NCI-H2029 treated with DMSO at 0.1 percent for 48 hours (cell line): ENCODE results near the gene ERP44.

ENCODE experiments used
- DNase-seq: peaks from one replicate; lab custom pipeline; 2025; lab: John Stamatoyannopoulos, UW

The ERP44 gene

DNA sequence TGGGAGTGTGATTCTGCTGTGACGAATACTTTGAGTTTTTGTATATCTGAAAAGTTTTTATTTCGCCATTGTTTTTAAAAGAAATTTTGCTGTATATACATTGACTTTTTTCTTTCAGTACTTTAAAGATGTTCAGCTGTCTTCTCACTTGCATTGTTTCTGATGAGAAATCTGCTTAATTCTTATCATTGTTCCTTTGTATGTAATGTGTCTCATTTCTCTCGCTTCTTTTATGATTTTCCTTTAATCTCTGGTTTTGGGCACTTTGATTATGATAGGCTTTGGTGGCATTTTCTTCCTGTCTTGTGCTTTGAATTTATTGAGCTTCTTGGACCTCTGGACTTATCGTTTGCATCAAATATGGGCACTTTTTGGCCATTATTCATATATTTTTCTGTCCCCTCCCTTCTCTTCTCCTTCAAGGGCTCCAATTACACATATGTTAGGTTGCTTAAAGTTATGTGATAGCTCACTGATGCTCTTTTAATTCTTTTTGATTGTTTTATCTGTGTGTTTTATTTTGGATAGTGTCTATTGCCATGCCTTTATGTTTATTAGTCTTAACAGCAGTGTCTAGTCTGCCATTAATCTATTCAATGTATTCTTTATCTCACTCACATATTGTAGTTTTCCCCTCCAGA, 161.7 kb downstream of the ERP44 start:
- DNase-seq: no peak

DNA sequence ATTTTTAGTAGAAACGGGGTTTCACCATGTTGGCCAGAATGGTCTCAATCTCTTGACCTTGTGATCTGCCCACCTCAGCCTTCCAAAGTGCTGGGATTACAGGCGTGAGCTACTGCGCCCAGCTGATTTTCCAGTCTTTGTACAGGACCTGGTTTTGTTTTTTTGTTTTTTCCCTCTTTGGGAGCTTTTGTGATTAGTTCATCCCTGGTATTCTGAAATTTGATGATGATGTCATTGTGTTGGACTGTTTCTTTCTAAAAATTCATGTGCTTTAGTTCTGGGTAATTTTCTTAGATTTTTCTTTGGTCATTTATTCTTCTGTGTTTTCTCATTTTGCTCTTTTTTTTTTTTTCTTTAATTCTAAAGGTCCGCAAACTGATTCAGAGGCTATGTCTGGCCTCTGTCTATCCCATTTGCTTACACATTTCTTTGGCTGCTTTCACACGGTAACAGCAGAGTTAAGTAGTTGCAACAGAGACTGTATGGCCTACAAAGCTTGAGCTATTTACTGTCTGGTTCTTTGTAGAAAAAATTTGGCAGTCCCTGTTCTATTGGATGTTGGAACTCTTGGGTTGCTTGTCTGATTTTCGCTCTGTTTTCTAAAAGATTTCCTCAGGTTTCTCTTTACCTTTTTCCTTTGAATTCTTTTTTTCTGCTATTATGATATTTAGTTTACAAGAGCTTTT, 167.5 kb downstream of the ERP44 start:
- DNase-seq: no peak

DNA sequence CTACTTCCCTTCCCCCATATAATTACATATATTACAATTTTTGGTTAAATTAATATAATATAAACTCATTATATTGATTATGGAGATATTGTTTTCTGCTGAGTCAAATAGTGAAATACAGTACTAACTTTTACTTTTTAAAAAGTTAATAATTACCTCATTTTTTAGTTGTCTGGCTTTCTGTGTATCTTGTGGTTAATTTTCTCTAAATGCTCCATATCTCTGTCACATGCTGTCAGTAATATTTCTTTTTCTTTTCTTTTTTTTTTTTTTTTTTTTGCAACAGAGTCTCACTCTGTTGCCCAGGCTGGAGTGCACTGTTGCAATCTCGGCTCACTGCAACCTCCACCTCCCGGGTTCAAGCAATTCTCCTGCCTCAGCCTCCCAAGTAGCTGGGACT, 169.1 kb downstream of the ERP44 start:
- no peak for DNase-seq
